K562 (cell line): ENCODE data around the gene CCDC106. TPM values are rescaled to one million over a fixed set of nuclear protein-coding genes. Genes with fewer than 3 reads are reported as not detected.

Experiments used
- ATAC-seq: fragments of 200-7000 bp; cut with Tn5 transposase; 3 replicates; pipeline ENCODE4 v1.9.1; 2020; ENCODE audit warnings: moderate library complexity
- BruUV-seq: library from RNA; stranded (reverse); fragments of 400-500 nt; replicated peaks from 2 replicates; lab custom pipeline; 2021; lab: Mats Ljungman, UMichigan
- CTCF ChIA-PET: fragments of 300-600 bp; formaldehyde crosslinking; extraction: SDS; loops from one replicate; lab custom pipeline; 2021; ENCODE audit warnings: low intra/inter-chr PET ratio; lab: Yijun Ruan, JAX
- POLR2A ChIA-PET: fragments of 300-600, 350-650 bp; sonication (Branson Sonifier 250); formaldehyde crosslinking; extraction: SDS; loops from one replicate; lab custom pipeline; 2021; ENCODE audit warnings: antibody characterized with exemption, inconsistent platforms; lab: Yijun Ruan, JAX
- DNase-seq, 4 experiments: peaks; one replicate each; pipeline versions ENCODE4 v3.0.0 to v3.0.0-alpha.2; 2011 to 2018; ENCODE audit warnings: low spot score in 3 of 4, mixed read lengths in 3 of 4; ENCODE audit errors: extremely low read depth in 1 of 4
- FAIRE-seq: peaks from 2 replicates; lab custom pipeline; 2011; peaks lifted over from hg19 to GRCh38; lab: Jason Lieb, UNC
- H2AFZ ChIP-seq: 2 replicates; pipeline ENCODE4 v1.6.0; 2011; ENCODE audit warnings: low read depth, low read length, control low read depth, inconsistent platforms
- H3K27ac ChIP-seq: fragments of 200-600 bp; 3 replicates; pipeline ENCODE4 v1.8.0; 2011; ENCODE audit warnings: low read depth, mild to moderate bottlenecking, control low read depth, inconsistent platforms, low read length, moderate library complexity, mixed read lengths; ENCODE audit errors: extremely low read depth
- H3K27me3 ChIP-seq, 2 experiments: fragments of 300-600 bp in 1 of 2; 2 replicates in 1 of 2; 3 replicates in 1 of 2; pipeline versions ENCODE4 v1.6.0 to v1.8.0; 2011; ENCODE audit warnings: inconsistent platforms in 2 of 2, low read length in 2 of 2, mild to moderate bottlenecking in 1 of 2, mixed read lengths in 1 of 2, moderate library complexity in 1 of 2; ENCODE audit not compliant: control insufficient read depth in 2 of 2, insufficient read depth in 2 of 2
- H3K36me3 ChIP-seq: fragments of 300-600 bp; 3 replicates; pipeline ENCODE4 v1.8.0; 2011; ENCODE audit warnings: mild to moderate bottlenecking, low read length, inconsistent platforms; ENCODE audit not compliant: control insufficient read depth, insufficient read depth
- H3K4me1 ChIP-seq, 2 experiments: fragments of 200-600 bp in 1 of 2; replicated peaks in 1 of 2; 2 replicates in 1 of 2; 3 replicates in 1 of 2; pipeline versions ENCODE4 v1.5.1 to v1.8.0; 2011; ENCODE audit warnings: inconsistent platforms in 2 of 2, low read length in 2 of 2, mild to moderate bottlenecking in 1 of 2, mixed read lengths in 1 of 2, moderate library complexity in 1 of 2; ENCODE audit not compliant: control insufficient read depth in 2 of 2, insufficient read depth in 2 of 2
- H3K4me2 ChIP-seq: 2 replicates; pipeline ENCODE4 v1.6.1; 2011; ENCODE audit warnings: low read length, control low read depth, inconsistent platforms, mixed read lengths; ENCODE audit not compliant: insufficient read depth
- H3K4me3 ChIP-seq: fragments of 200-600 bp; sonication (generic), shearing (Covaris generic); 2 replicates; pipeline ENCODE4 v1.5.1; 2016; ENCODE audit warnings: control low read depth, inconsistent platforms
- H3K79me2 ChIP-seq: fragments of 200-600 bp; 3 replicates; pipeline ENCODE4 v1.8.0; 2011; ENCODE audit warnings: low read length, inconsistent platforms; ENCODE audit not compliant: control insufficient read depth, insufficient read depth
- H3K9ac ChIP-seq, 2 experiments: 2 replicates each; pipeline versions ENCODE4 v1.6.0 to v1.6.1; 2011; ENCODE audit warnings: low read depth in 2 of 2, low read length in 2 of 2, control low read depth in 1 of 2, inconsistent platforms in 1 of 2, mild to moderate bottlenecking in 1 of 2, mixed read lengths in 1 of 2; ENCODE audit not compliant: insufficient read depth in 1 of 2
- H3K9me1 ChIP-seq: one replicate; pipeline ENCODE4 v1.6.0; 2011; ENCODE audit warnings: inconsistent platforms, mild to moderate bottlenecking, low read length, moderate library complexity; ENCODE audit not compliant: control insufficient read depth, insufficient read depth
- H3K9me3 ChIP-seq: replicated peaks from 2 replicates; pipeline ENCODE4 v1.5.1; 2011; ENCODE audit warnings: low read depth, low read length, inconsistent platforms; ENCODE audit not compliant: control insufficient read depth, insufficient read depth
- H4K20me1 ChIP-seq: replicated peaks from 2 replicates; pipeline ENCODE4 v1.6.1; 2011; ENCODE audit warnings: low read length, inconsistent platforms, mixed read lengths; ENCODE audit not compliant: control insufficient read depth, insufficient read depth
- ARID4B ChIP-seq: sonication (generic); formaldehyde crosslinking; IDR thresholded peaks from 2 replicates; pipeline ENCODE4 v1.8.0; 2022; ENCODE audit warnings: mild to moderate bottlenecking, missing genetic modification reagents
- GABPB2 ChIP-seq: fragments of 250-450 bp; sonication (Bioruptor Pico); conservative IDR thresholded peaks from 2 replicates; pipeline ENCODE4 v1.5.1; 2021; ENCODE audit warnings: mild to moderate bottlenecking
- GATAD2B ChIP-seq: fragments of 450-650 bp; IDR thresholded peaks from 2 replicates; pipeline ENCODE4 v1.6.1; 2017; ENCODE audit warnings: mild to moderate bottlenecking, borderline replicate concordance
- LEF1 ChIP-seq: fragments of 450-650 bp; IDR thresholded peaks from 2 replicates; pipeline ENCODE4 v1.6.1; 2016; ENCODE audit warnings: mild to moderate bottlenecking
- PHB2 ChIP-seq: fragments of 450-650 bp; IDR thresholded peaks from 2 replicates; pipeline ENCODE4 v1.6.1; 2017; ENCODE audit warnings: low read depth
- POLR2H ChIP-seq: IDR thresholded peaks from 2 replicates; pipeline ENCODE4 v1.6.1; 2016; ENCODE audit warnings: missing genetic modification characterization, low read depth, mild to moderate bottlenecking, control low read depth, missing compliant biosample characterization, moderate library complexity
- POLR3A ChIP-seq: IDR thresholded peaks from 2 replicates; pipeline ENCODE4 v1.6.1; 2011; ENCODE audit warnings: borderline replicate concordance, mild to moderate bottlenecking, moderate library complexity; ENCODE audit not compliant: insufficient read length, insufficient read depth; ENCODE audit errors: extremely low read depth
- STAT5A ChIP-seq: IDR thresholded peaks from 2 replicates; pipeline ENCODE4 v1.6.1; 2012; ENCODE audit warnings: low read length, inconsistent platforms, borderline replicate concordance
- ZFP30 ChIP-seq: fragments of 250-450 bp; sonication (Bioruptor Pico); IDR thresholded peaks from 2 replicates; pipeline ENCODE4 v1.8.0; 2022; ENCODE audit warnings: moderate library complexity, mild to moderate bottlenecking, inconsistent platforms, borderline replicate concordance
- ZNF583 ChIP-seq: fragments of 250-450 bp; sonication (Bioruptor Pico); IDR thresholded peaks from 2 replicates; pipeline ENCODE4 v1.4.0; 2020
- ZSCAN29 ChIP-seq: fragments of 450-650 bp; IDR thresholded peaks from 2 replicates; pipeline ENCODE4 v1.6.1; 2017
- WGBS: fragments of 100-300 bp; shearing (Covaris generic); methylation state at CpG from one replicate; pipeline ENCODE4 v1.1.6; 2016; ENCODE audit warnings: low coverage, mixed read lengths; ENCODE audit not compliant: insufficient coverage; ENCODE audit errors: missing lambda C conversion rate; 5-methylcytosine and 5-hydroxymethylcytosine counted together
- in situ Hi-C: fragments of 300-500 bp; cut with MboI; formaldehyde crosslinking; loops from 4 replicates; pipeline ENCODE4 v1.15.0; 2018; ENCODE audit warnings: inconsistent platforms, mixed read lengths
- intact Hi-C: fragments of 100-400 bp; cut with micrococcal nuclease; formaldehyde crosslinking; loops from 2 replicates; pipeline ENCODE4 v1.14.2; 2022
- polyA plus RNA-seq, 8 experiments: library from polyadenylated mRNA; depleted of rRNA in 4 of 8; stranded (reverse) in 5 of 8; unstranded in 3 of 8; fragments of >200 nt; fragmentation: Nextera tagmentation in 2 of 8; fragmentation: Illumina TruSeq in 1 of 8; extraction: Ambion mirVana in 2 of 8; extraction: Trizol in 1 of 8; gene quantifications; 2 replicates each; pipeline versions ENCODE4 v1.2.1 to v1.2.3, GENCODE V29; 2011 to 2014; ENCODE audit warnings: inconsistent platforms in 1 of 8, missing spikeins in 1 of 8
- total RNA-seq, 7 experiments: library from RNA; depleted of rRNA in 6 of 7; stranded (reverse); fragments of >200 nt in 6 of 7; fragmentation: Illumina TruSeq in 2 of 7; extraction: Trizol in 2 of 7; gene quantifications; 2 replicates each; pipeline versions ENCODE4 v1.2.1 to v1.2.3, GENCODE V29; 2011 to 2021; ENCODE audit warnings: low replicate concordance in 1 of 7
- TF ChIP-seq, protein P1 (sequence below): sonication (generic); formaldehyde crosslinking; IDR thresholded peaks from 2 replicates; pipeline ENCODE4 v1.8.0; 2022; ENCODE audit warnings: missing genetic modification reagents, mild to moderate bottlenecking, moderate library complexity, borderline replicate concordance
- TF ChIP-seq, protein P2 (sequence below), 3 experiments: fragments of 200-800 bp in 1 of 3; sonication (Bioruptor generic) in 1 of 3; sonication (generic) in 1 of 3; formaldehyde crosslinking in 1 of 3; IDR thresholded peaks; 2 replicates each; pipeline versions ENCODE4 v1.6.1 to v1.8.0; 2016 to 2022; ENCODE audit warnings: mild to moderate bottlenecking in 2 of 3, missing compliant biosample characterization in 2 of 3, missing genetic modification characterization in 2 of 3, missing genetic modification reagents in 1 of 3

Gene CCDC106
- total and polyA plus RNA-seq, 9 of the 15 experiments (the other 6 are each of a cell fraction or from before 2014, with no cell fraction given): 0.10 to 27.5 (median 15.0) TPM; not detected in 1

GRCh38 chr19:55599842-55600661, 48.0 kb upstream of the CCDC106 start, which contains the start of gene ZNF524 (continued):
- TF ChIP-seq, protein P1, sequence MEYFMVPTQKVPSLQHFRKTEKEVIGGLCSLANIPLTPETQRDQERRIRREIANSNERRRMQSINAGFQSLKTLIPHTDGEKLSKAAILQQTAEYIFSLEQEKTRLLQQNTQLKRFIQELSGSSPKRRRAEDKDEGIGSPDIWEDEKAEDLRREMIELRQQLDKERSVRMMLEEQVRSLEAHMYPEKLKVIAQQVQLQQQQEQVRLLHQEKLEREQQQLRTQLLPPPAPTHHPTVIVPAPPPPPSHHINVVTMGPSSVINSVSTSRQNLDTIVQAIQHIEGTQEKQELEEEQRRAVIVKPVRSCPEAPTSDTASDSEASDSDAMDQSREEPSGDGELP: no peak; the same call in 1 of the 2 replicates
- TF ChIP-seq POLR2H (tag): no peak

DNA sequence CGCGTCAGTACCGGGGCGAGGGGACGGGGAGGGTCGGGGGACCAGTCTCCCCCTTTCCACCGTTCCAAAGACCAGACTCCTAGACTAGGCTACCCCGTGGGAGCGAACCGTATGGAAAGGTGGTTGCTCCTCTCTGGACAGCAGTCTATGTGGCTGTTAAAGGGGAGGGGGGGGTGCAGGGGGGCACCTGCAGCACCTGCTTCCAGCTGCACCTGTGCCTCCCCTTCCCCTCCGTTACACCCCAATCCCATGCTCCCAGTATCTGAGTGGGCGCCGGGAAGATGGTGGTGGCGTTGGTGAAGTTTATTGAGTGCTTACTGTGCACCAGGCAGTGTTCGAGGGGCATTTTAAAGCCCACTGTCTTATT, 47.4 kb upstream of the CCDC106 start:
- intact Hi-C loops: no loop called here
- peaks cover 2% of the 10 kb centered on the region; the same call in 1 of the 2 replicates for H3K9me3 ChIP-seq
- FAIRE-seq: no peak
- DNase-seq: no peak
- no TSS peak for BruUV-seq
- peak overlapping the region; percentile 53 for H2AFZ ChIP-seq
- H3K4me3 ChIP-seq: peak overlapping the region; percentile 60
- H4K20me1 ChIP-seq: no peaks in the 10 kb centered on the region
- in situ Hi-C loops: no loop called here
- peaks cover 24 to 42% of the 10 kb centered on the region in 2 experiments; a peak in 4 of 5 replicates for H3K4me1 ChIP-seq
- ChIA-PET POLR2A (interaction anchor here (0.6 kb wide), 1 partner anchor 10 kb away, joined by 3 read pairs; no protein-coding TSS in a partner anchor), CTCF (no interaction called here)
- H3K27me3 ChIP-seq: no peaks in the 10 kb centered on the region
- 21% methylated on average over 4 of the region's 15 CpGs for WGBS
- no peak for ATAC-seq
- H3K4me2 ChIP-seq: peak overlapping the region; percentile 99
- peak overlapping the region; percentile 100 for H3K27ac ChIP-seq
- peaks cover 13% of the 10 kb centered on the region; the same call in 2 of the 3 replicates for H3K36me3 ChIP-seq
- no peaks in the 10 kb centered on the region for H3K9me1 ChIP-seq
- peak overlapping the region; percentile 96 to 99 for H3K9ac ChIP-seq
- H3K79me2 ChIP-seq: peaks cover 20% of the 10 kb centered on the region
- TF ChIP-seq ZSCAN29 (no peak), GATAD2B (no peak), STAT5A (no peak), PHB2 (no peak), ZNF583 (CRISPR knock-in tag) (no peak), LEF1 (no peak), GABPB2 (CRISPR knock-in tag) (no peak), ARID4B (CRISPR knock-in tag) (no peak), POLR3A (no peak), ZFP30 (CRISPR knock-in tag) (no peak)
- TF ChIP-seq, protein P2, sequence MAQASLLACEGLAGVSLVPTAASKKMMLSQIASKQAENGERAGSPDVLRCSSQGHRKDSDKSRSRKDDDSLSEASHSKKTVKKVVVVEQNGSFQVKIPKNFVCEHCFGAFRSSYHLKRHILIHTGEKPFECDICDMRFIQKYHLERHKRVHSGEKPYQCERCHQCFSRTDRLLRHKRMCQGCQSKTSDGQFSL (CRISPR knock-in tag; IDR thresholded peaks at IDR 0.05): peak; percentile 83
- TF ChIP-seq, protein P2 (tag; IDR thresholded peaks at IDR 0.05): no peak
